T-helper 2 cell treated with Interferon-gamma antibody and Interleukin-4, amounts not matched to agents 5 μg/mL and 100 μg/mL, for 36 hours (primary cell): ENCODE measurements around the gene DTNA.

Experiments used
- DNase-seq: peaks from one replicate; pipeline ENCODE4 v3.0.0; 2021; ENCODE audit warnings: low spot score
- H3K27ac Mint-ChIP-seq: one replicate; pipeline ENCODE4 v1.8.0; 2021; ENCODE audit warnings: mild to moderate bottlenecking, mixed read lengths
- H3K27me3 Mint-ChIP-seq: one replicate; pipeline ENCODE4 v1.8.0; 2021; ENCODE audit warnings: low read depth, mixed read lengths
- H3K36me3 Mint-ChIP-seq: one replicate; pipeline ENCODE4 v1.8.0; 2021; ENCODE audit warnings: low read depth, mixed read lengths
- H3K4me1 Mint-ChIP-seq: one replicate; pipeline ENCODE4 v1.8.0; 2021; ENCODE audit warnings: low read depth, mixed read lengths
- H3K4me3 Mint-ChIP-seq: one replicate; pipeline ENCODE4 v1.8.0; 2022; ENCODE audit warnings: mild to moderate bottlenecking, moderate library complexity, mixed read lengths
- H3K9me3 Mint-ChIP-seq: one replicate; pipeline ENCODE4 v1.8.0; 2021; ENCODE audit warnings: mixed read lengths

Gene DTNA

DNA sequence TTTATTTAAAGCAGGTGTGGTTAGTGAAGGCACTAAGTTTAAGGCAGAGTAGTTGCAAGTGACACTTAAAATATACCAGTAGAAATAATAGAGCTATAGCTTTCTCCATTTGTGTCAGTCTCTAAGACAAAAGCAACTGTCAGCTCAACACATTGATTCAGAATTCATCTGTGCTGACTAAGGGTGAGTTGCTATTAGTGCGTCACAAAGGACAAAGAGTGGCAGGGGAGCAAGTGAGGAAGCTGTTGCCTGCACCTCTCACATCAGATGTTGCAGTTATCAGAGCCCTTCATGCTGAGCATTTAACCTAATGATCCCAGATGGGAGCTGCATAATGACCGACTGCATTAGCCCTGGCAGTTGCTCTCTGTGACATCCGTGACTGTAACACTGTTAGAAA, 138.6 kb downstream of the DTNA start:
- no peaks in the 10 kb centered on the region for H3K4me1 Mint-ChIP-seq
- no peaks in the 10 kb centered on the region for H3K9me3 Mint-ChIP-seq
- peaks cover 18% of the 10 kb centered on the region for H3K27me3 Mint-ChIP-seq
- H3K4me3 Mint-ChIP-seq = no peak overlapping the region
- no peak for DNase-seq
- H3K36me3 Mint-ChIP-seq = no peaks in the 10 kb centered on the region
- no peak overlapping the region for H3K27ac Mint-ChIP-seq

DNA sequence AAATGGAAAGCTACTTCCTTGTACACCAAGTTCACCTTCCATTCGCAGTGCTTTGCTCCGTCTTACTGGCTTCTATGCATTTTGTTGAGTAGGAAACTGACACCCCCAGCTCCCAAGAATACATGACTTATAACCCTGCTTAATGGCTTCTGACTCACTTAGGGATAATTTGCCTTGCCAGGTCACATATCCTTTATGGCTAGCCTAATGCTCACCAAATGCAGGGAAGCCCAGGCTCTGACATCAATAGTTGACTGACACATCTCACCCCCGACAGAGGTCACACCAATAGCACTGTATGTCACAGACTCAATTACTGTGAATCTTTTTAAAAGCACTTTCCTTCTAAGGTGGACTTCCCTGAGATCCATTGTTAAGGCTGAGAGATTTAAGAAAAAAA, 147.2 kb downstream of the DTNA start:
- H3K27ac Mint-ChIP-seq = no peak overlapping the region
- H3K27me3 Mint-ChIP-seq = peaks cover 37% of the 10 kb centered on the region

GRCh38 chr18:34858188-34858587, 148.1 kb downstream of the DTNA start:
- Mint-ChIP-seq H3K4me3 (no peak overlapping the region), H3K36me3 (no peaks in the 10 kb centered on the region), H3K9me3 (peaks cover 3% of the 10 kb centered on the region), H3K27me3 (peaks cover 37% of the 10 kb centered on the region), H3K4me1 (peaks cover 10% of the 10 kb centered on the region), H3K27ac (no peak overlapping the region)
- DNase-seq = no peak

More for the DNA sequence above, 147.2 kb downstream of the DTNA start:
- H3K4me3 Mint-ChIP-seq = no peak overlapping the region
- no peaks in the 10 kb centered on the region for H3K36me3 Mint-ChIP-seq
- DNase-seq = no peak
- peaks cover 3% of the 10 kb centered on the region for H3K9me3 Mint-ChIP-seq
- H3K4me1 Mint-ChIP-seq = peaks cover 7% of the 10 kb centered on the region

- DNase-seq = no peak
- Mint-ChIP-seq H3K4me1 (peaks cover 10% of the 10 kb centered on the region), H3K27ac (no peak overlapping the region), H3K9me3 (peaks cover 3% of the 10 kb centered on the region), H3K4me3 (no peak overlapping the region), H3K27me3 (peaks cover 35% of the 10 kb centered on the region), H3K36me3 (no peaks in the 10 kb centered on the region)
Measured at GRCh38 chr18:34859496-34859895, 149.4 kb downstream of the DTNA start.

DNA sequence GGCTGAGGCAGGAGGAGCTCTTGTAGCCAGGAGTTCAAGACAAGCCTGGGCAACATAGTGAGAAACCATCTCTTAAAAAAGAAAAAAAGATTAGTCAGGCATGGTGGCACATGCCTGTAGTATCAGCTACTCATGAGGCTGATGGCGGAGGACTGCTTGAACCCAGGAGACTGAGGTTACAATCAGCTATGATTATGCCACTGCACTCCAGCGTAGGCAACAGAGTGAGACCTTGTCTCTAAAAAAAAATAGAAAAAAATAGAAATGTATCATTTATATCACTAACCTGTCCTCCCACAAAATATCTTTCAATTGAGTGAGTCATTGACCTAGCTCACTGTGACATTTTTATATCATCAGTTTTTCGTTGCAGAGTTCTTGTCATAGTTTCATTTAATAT, 152.5 kb downstream of the DTNA start:
- H3K9me3 Mint-ChIP-seq = peaks cover 3% of the 10 kb centered on the region
- DNase-seq = no peak
- peaks cover 15% of the 10 kb centered on the region for H3K27me3 Mint-ChIP-seq
- H3K27ac Mint-ChIP-seq = no peak overlapping the region
- no peak overlapping the region for H3K4me3 Mint-ChIP-seq
- no peaks in the 10 kb centered on the region for H3K36me3 Mint-ChIP-seq
- peaks cover 28% of the 10 kb centered on the region for H3K4me1 Mint-ChIP-seq

- H3K27me3 Mint-ChIP-seq = peaks cover 10% of the 10 kb centered on the region
- H3K36me3 Mint-ChIP-seq = no peaks in the 10 kb centered on the region
- peaks cover 28% of the 10 kb centered on the region for H3K4me1 Mint-ChIP-seq
- peaks cover 3% of the 10 kb centered on the region for H3K9me3 Mint-ChIP-seq
- H3K4me3 Mint-ChIP-seq = no peak overlapping the region
- DNase-seq = no peak
- H3K27ac Mint-ChIP-seq = no peak overlapping the region
Measured at GRCh38 chr18:34863702-34864101, 153.6 kb downstream of the DTNA start.

DNA sequence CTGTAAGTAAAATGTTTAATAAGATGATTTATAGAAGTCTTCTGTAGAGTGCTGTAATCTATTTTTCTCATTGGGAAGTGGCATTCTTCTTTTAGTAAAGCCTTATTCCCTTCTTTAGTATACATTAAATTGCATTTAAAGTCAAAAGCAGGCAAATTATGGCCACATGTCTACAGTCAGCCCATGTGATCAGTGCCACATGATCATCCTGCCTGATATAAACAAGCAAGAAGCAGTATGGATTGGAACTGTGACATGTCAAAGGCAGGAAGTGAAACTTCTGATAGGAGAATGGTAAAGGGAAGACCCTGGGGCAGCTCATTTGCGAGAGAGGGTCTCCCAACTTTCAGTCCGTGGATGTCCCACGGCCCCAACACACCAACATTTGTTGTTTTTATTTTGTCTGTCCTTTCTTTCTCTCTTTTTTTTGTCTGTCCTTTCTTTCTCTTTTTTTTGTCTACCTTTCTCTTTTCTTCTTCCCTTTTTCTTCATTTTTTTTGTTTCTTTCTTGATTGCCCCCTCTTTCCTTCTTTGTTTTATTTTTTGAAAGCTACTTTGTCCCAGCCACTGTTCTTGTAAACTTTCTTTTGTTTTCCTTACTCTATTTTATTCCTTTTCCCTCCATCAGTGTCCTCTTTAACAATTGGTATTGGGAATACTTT, 154.9 kb downstream of the DTNA start:
- Mint-ChIP-seq H3K27me3 (peaks cover 8% of the 10 kb centered on the region), H3K4me1 (peaks cover 28% of the 10 kb centered on the region), H3K9me3 (no peaks in the 10 kb centered on the region), H3K27ac (peak overlapping the region; percentile 12), H3K4me3 (no peak overlapping the region), H3K36me3 (no peaks in the 10 kb centered on the region)
- no peak for DNase-seq

- DNase-seq = peak; percentile 40
- Mint-ChIP-seq H3K4me1 (peaks cover 24% of the 10 kb centered on the region), H3K9me3 (no peaks in the 10 kb centered on the region), H3K36me3 (no peaks in the 10 kb centered on the region), H3K4me3 (peak overlapping the region; percentile 8), H3K27me3 (peaks cover 8% of the 10 kb centered on the region), H3K27ac (no peak overlapping the region)
Measured at GRCh38 chr18:34866310-34866709, 156.2 kb downstream of the DTNA start.

- Mint-ChIP-seq H3K4me3 (no peak overlapping the region), H3K27ac (no peak overlapping the region), H3K4me1 (peaks cover 27% of the 10 kb centered on the region), H3K36me3 (no peaks in the 10 kb centered on the region), H3K9me3 (no peaks in the 10 kb centered on the region), H3K27me3 (peaks cover 8% of the 10 kb centered on the region)
- no peak for DNase-seq
Measured at GRCh38 chr18:34866739-34867138, 156.6 kb downstream of the DTNA start.

GRCh38 chr18:34867520-34867919, 157.4 kb downstream of the DTNA start:
- Mint-ChIP-seq H3K27ac (no peak overlapping the region), H3K4me1 (peaks cover 27% of the 10 kb centered on the region), H3K36me3 (no peaks in the 10 kb centered on the region), H3K27me3 (peaks cover 8% of the 10 kb centered on the region), H3K9me3 (no peaks in the 10 kb centered on the region), H3K4me3 (no peak overlapping the region)
- no peak for DNase-seq

DNA sequence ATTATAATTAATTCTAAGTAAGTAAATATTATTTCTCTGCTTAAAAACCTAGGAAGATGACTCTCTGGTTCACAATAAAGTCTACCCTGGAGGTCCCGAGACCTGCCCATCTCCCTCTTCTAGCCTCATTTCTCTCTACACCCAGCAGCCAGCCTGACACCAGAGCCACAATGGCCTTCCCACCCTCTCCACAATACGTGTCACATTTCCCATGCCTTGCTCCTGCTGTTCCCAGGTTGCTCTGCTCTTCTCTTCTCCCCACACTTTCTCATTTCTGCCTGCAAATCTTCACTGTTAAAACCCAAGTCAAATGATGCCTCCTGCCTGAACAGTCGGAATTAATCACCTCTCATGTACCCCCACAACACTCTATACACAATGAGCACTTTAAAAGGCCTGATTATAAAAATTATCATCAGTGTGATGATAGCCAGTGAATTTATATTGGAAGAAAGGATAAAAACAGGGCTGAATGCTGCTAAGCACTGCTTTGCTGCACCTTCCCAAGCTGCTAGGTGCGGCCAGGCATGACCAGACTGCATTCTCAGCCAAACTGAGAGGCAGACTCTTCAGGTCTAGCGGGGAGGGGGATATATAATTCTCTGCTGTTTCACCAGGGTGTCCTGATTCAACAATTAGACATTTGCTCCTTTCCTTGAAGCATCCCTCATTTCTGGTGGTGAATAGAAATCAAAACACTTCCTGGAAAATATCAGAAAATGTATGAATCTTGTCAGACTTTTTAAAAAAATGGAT, 160.6 kb downstream of the DTNA start:
- no peaks in the 10 kb centered on the region for H3K9me3 Mint-ChIP-seq
- no peak for DNase-seq
- no peak overlapping the region for H3K27ac Mint-ChIP-seq
- no peaks in the 10 kb centered on the region for H3K36me3 Mint-ChIP-seq
- H3K4me1 Mint-ChIP-seq = peaks cover 15% of the 10 kb centered on the region
- no peak overlapping the region for H3K4me3 Mint-ChIP-seq
- H3K27me3 Mint-ChIP-seq = no peaks in the 10 kb centered on the region

GRCh38 chr18:34871435-34871834, 161.3 kb downstream of the DTNA start:
- H3K4me3 Mint-ChIP-seq = no peak overlapping the region
- H3K27me3 Mint-ChIP-seq = no peaks in the 10 kb centered on the region
- H3K9me3 Mint-ChIP-seq = no peaks in the 10 kb centered on the region
- H3K27ac Mint-ChIP-seq = no peak overlapping the region
- DNase-seq = no peak
- H3K4me1 Mint-ChIP-seq = peaks cover 10% of the 10 kb centered on the region
- H3K36me3 Mint-ChIP-seq = no peaks in the 10 kb centered on the region

GRCh38 chr18:34872066-34872465, 162.0 kb downstream of the DTNA start:
- Mint-ChIP-seq H3K27ac (no peak overlapping the region), H3K4me3 (no peak overlapping the region), H3K27me3 (peaks cover 2% of the 10 kb centered on the region), H3K36me3 (no peaks in the 10 kb centered on the region), H3K9me3 (no peaks in the 10 kb centered on the region), H3K4me1 (peaks cover 8% of the 10 kb centered on the region)
- no peak for DNase-seq

GRCh38 chr18:34873986-34874580, 164.0 kb downstream of the DTNA start:
- Mint-ChIP-seq H3K9me3 (no peaks in the 10 kb centered on the region), H3K36me3 (no peaks in the 10 kb centered on the region)

More at GRCh38 chr18:34873986-34874580, 164.0 kb downstream of the DTNA start:
- Mint-ChIP-seq H3K27me3 (peaks cover 5% of the 10 kb centered on the region), H3K27ac (no peak overlapping the region), H3K4me3 (no peak overlapping the region), H3K4me1 (peaks cover 6% of the 10 kb centered on the region)
- no peak for DNase-seq
